HEK293 (cell line): ENCODE data around the gene SERINC4.

Experiments
- CTCF ChIP-seq: fragments of 450-650 bp; formaldehyde crosslinking; IDR thresholded peaks from 2 replicates; pipeline ENCODE4 v1.5.1; 2016; ENCODE audit warnings: missing biosample characterization, missing genetic modification characterization
- HIC1 ChIP-seq: fragments of 450-650 bp; formaldehyde crosslinking; IDR thresholded peaks from 2 replicates; pipeline ENCODE4 v1.5.1; 2016; ENCODE audit warnings: missing biosample characterization, missing genetic modification characterization
- ZBTB17 ChIP-seq: fragments of 450-650 bp; formaldehyde crosslinking; IDR thresholded peaks from 2 replicates; pipeline ENCODE4 v1.5.1; 2016; ENCODE audit warnings: missing biosample characterization, missing genetic modification characterization
- ZBTB26 ChIP-seq: fragments of 450-650 bp; formaldehyde crosslinking; optimal IDR thresholded peaks from 2 replicates; pipeline ENCODE3; 2016; ENCODE audit warnings: missing biosample characterization, mild to moderate bottlenecking, missing genetic modification characterization
- ZNF2 ChIP-seq: fragments of 450-650 bp; formaldehyde crosslinking; IDR thresholded peaks from 2 replicates; pipeline ENCODE4 v1.5.1; 2016; ENCODE audit warnings: missing biosample characterization, missing genetic modification characterization
- ZNF202 ChIP-seq: fragments of 450-650 bp; formaldehyde crosslinking; IDR thresholded peaks from 2 replicates; pipeline ENCODE4 v1.5.1; 2016; ENCODE audit warnings: missing biosample characterization, missing genetic modification characterization, borderline replicate concordance
- ZNF621 ChIP-seq: fragments of 450-650 bp; formaldehyde crosslinking; IDR thresholded peaks from 2 replicates; pipeline ENCODE4 v1.5.1; 2017; ENCODE audit warnings: missing biosample characterization, missing genetic modification characterization
- ZNF624 ChIP-seq: fragments of 450-650 bp; formaldehyde crosslinking; IDR thresholded peaks from 2 replicates; pipeline ENCODE4 v1.5.1; 2017; ENCODE audit warnings: missing biosample characterization, missing genetic modification characterization
- ZNF626 ChIP-seq: fragments of 450-650 bp; sonication (Bioruptor Pico); formaldehyde crosslinking; IDR thresholded peaks from 2 replicates; pipeline ENCODE4 v1.5.1; 2018; ENCODE audit warnings: missing biosample characterization, missing genetic modification characterization, inconsistent platforms
- ZNF639 ChIP-seq: fragments of 450-650 bp; formaldehyde crosslinking; IDR thresholded peaks from 2 replicates; pipeline ENCODE4 v1.5.1; 2016; ENCODE audit warnings: missing biosample characterization, missing genetic modification characterization
- ZXDB ChIP-seq: fragments of 450-650 bp; formaldehyde crosslinking; IDR thresholded peaks from 2 replicates; pipeline ENCODE4 v1.5.1; 2016; ENCODE audit warnings: missing biosample characterization, missing genetic modification characterization
- TF ChIP-seq, protein P1 (sequence below): fragments of 450-650 bp; formaldehyde crosslinking; IDR thresholded peaks from 2 replicates; pipeline ENCODE4 v1.5.1; 2016; ENCODE audit warnings: missing biosample characterization, missing genetic modification characterization
- TF ChIP-seq, protein P2 (sequence below): fragments of 450-650 bp; formaldehyde crosslinking; IDR thresholded peaks from 2 replicates; pipeline ENCODE4 v1.5.1; 2017; ENCODE audit warnings: missing biosample characterization, missing genetic modification characterization

GRCh38 chr15:43749690-43750345 is 50.2 kb downstream of the SERINC4 start:
- TF ChIP-seq CTCF (tag by site-specific recombination) (no peak), ZNF621 (tag by site-specific recombination) (no peak), ZXDB (tag by site-specific recombination) (no peak), ZNF626 (no peak), ZBTB26 (tag by site-specific recombination) (no peak), ZNF624 (tag by site-specific recombination) (no peak), ZBTB17 (tag by site-specific recombination) (no peak), ZNF202 (tag by site-specific recombination) (no peak), ZNF639 (tag by site-specific recombination) (no peak), HIC1 (tag by site-specific recombination) (no peak), ZNF2 (tag by site-specific recombination) (no peak)
- TF ChIP-seq, protein P1, sequence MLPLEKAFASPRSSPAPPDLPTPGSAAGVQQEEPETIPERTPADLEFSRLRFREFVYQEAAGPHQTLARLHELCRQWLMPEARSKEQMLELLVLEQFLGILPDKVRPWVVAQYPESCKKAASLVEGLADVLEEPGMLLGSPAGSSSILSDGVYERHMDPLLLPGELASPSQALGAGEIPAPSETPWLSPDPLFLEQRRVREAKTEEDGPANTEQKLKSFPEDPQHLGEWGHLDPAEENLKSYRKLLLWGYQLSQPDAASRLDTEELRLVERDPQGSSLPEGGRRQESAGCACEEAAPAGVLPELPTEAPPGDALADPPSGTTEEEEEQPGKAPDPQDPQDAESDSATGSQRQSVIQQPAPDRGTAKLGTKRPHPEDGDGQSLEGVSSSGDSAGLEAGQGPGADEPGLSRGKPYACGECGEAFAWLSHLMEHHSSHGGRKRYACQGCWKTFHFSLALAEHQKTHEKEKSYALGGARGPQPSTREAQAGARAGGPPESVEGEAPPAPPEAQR (tag by site-specific recombination), result no peak
- TF ChIP-seq, protein P2, sequence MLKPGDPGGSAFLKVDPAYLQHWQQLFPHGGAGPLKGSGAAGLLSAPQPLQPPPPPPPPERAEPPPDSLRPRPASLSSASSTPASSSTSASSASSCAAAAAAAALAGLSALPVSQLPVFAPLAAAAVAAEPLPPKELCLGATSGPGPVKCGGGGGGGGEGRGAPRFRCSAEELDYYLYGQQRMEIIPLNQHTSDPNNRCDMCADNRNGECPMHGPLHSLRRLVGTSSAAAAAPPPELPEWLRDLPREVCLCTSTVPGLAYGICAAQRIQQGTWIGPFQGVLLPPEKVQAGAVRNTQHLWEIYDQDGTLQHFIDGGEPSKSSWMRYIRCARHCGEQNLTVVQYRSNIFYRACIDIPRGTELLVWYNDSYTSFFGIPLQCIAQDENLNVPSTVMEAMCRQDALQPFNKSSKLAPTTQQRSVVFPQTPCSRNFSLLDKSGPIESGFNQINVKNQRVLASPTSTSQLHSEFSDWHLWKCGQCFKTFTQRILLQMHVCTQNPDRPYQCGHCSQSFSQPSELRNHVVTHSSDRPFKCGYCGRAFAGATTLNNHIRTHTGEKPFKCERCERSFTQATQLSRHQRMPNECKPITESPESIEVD, result no peak
